NCI-H774 (cell line): Measurements from ENCODE around the gene TLCD3B.
"Not testable (repeated sequence)": the region's sequence is repeated elsewhere in the genome, so short reads cannot be mapped to it uniquely, and the experiment has no call there.

Experiments
- DNase-seq: peaks from one replicate; lab custom pipeline; 2025; lab: John Stamatoyannopoulos, UW

TLCD3B gene

GRCh38 chr16:30060836-30061554 lies 29.9 kb upstream of the TLCD3B start:
- DNase-seq = no peak

GRCh38 chr16:30060346-30060745 lies 29.3 kb upstream of the TLCD3B start:
- no peak for DNase-seq

GRCh38 chr16:30054959-30055553 lies 24.0 kb upstream of the TLCD3B start:
- DNase-seq = no peak

- DNase-seq = no peak
Measured at GRCh38 chr16:30054451-30054850, 23.4 kb upstream of the TLCD3B start.

- no peak for DNase-seq
Measured at GRCh38 chr16:30053376-30054015, 22.4 kb upstream of the TLCD3B start.

GRCh38 chr16:30052671-30053372 lies 21.8 kb upstream of the TLCD3B start:
- DNase-seq = peak; percentile 90

- DNase-seq = no peak
Measured at GRCh38 chr16:30051518-30051917, 20.4 kb upstream of the TLCD3B start.

- no peak for DNase-seq
Measured at GRCh38 chr16:30049871-30050270, 18.8 kb upstream of the TLCD3B start.

GRCh38 chr16:30046588-30046987 lies 15.5 kb upstream of the TLCD3B start:
- no peak for DNase-seq

GRCh38 chr16:30046178-30046577 lies 15.1 kb upstream of the TLCD3B start:
- DNase-seq = no peak

- DNase-seq = no peak
Measured at GRCh38 chr16:30041841-30042240, 10.8 kb upstream of the TLCD3B start.

GRCh38 chr16:30040690-30041089 lies 9.6 kb upstream of the TLCD3B start:
- not testable (repeated sequence) for DNase-seq

GRCh38 chr16:30040221-30040620 lies 9.2 kb upstream of the TLCD3B start:
- DNase-seq = no peak

- DNase-seq = no peak
Measured at GRCh38 chr16:30033270-30033669, 2.2 kb upstream of the TLCD3B start.

GRCh38 chr16:30032083-30032819 lies 1.2 kb upstream of the TLCD3B start:
- DNase-seq = peak; percentile 53

- no peak for DNase-seq
Measured at GRCh38 chr16:30031477-30031918, 427 bp upstream of the TLCD3B start.

- no peak for DNase-seq
Measured at GRCh38 chr16:30030011-30030685, 923 bp downstream of the TLCD3B start.

- no peak for DNase-seq
Measured at GRCh38 chr16:30028438-30029076, 2.5 kb downstream of the TLCD3B start.

- no peak for DNase-seq
Measured at GRCh38 chr16:30027588-30028437, 3.3 kb downstream of the TLCD3B start.

GRCh38 chr16:30026449-30026848 lies 4.6 kb downstream of the TLCD3B start:
- DNase-seq = no peak
